Mesodermal cell (in vitro differentiated cells): Measurements from ENCODE around the gene RFFL. TPM values are rescaled to one million over a fixed set of nuclear protein-coding genes. Genes with fewer than 3 reads are reported as not detected.
"Not testable (repeated sequence)": the region's sequence is repeated elsewhere in the genome, so short reads cannot be mapped to it uniquely, and the experiment has no call there.

Experiments
- H3K27ac ChIP-seq: 2 replicates; pipeline ENCODE4 v1.7.0; 2013; ENCODE audit warnings: mild to moderate bottlenecking, low read depth, low read length, moderate library complexity; ENCODE audit not compliant: severe bottlenecking
- H3K36me3 ChIP-seq: 2 replicates; pipeline ENCODE4 v1.7.1; 2013; ENCODE audit warnings: mild to moderate bottlenecking, low read length, moderate library complexity; ENCODE audit not compliant: control insufficient read depth, insufficient read depth
- H3K4me1 ChIP-seq: one replicate; pipeline ENCODE4 v1.7.1; 2013; ENCODE audit warnings: mild to moderate bottlenecking, low read length; ENCODE audit not compliant: insufficient read depth, control insufficient read depth, poor library complexity, severe bottlenecking
- H3K4me3 ChIP-seq: 2 replicates; pipeline ENCODE4 v1.7.0; 2013; ENCODE audit warnings: low read length, control low read depth, mild to moderate bottlenecking; ENCODE audit not compliant: insufficient read depth, poor library complexity, severe bottlenecking; ENCODE audit errors: extremely low read depth
- H3K9me3 ChIP-seq: 2 replicates; pipeline ENCODE4 v1.7.1; 2013; ENCODE audit warnings: mild to moderate bottlenecking, low read length, moderate library complexity; ENCODE audit not compliant: control insufficient read depth
- WGBS, 2 experiments: methylation state at CpG; one replicate each; pipeline ENCODE4 v1.1.5; 2013; ENCODE audit warnings: missing lambda C conversion rate in 2 of 2; ENCODE audit not compliant: insufficient coverage in 2 of 2; 5-methylcytosine and 5-hydroxymethylcytosine counted together
- polyA plus RNA-seq, 2 experiments: library from polyadenylated mRNA; stranded (reverse); fragments of 50-300 nt; gene quantifications; one replicate each; pipeline ENCODE4 v1.2.3, GENCODE V29; 2013

RFFL gene, protein sequence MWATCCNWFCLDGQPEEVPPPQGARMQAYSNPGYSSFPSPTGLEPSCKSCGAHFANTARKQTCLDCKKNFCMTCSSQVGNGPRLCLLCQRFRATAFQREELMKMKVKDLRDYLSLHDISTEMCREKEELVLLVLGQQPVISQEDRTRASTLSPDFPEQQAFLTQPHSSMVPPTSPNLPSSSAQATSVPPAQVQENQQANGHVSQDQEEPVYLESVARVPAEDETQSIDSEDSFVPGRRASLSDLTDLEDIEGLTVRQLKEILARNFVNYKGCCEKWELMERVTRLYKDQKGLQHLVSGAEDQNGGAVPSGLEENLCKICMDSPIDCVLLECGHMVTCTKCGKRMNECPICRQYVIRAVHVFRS
- polyA plus RNA-seq (2013, experiment 1 of 2), result 13.7 TPM
- polyA plus RNA-seq (2013, experiment 2 of 2), result 9.5 TPM

DNA sequence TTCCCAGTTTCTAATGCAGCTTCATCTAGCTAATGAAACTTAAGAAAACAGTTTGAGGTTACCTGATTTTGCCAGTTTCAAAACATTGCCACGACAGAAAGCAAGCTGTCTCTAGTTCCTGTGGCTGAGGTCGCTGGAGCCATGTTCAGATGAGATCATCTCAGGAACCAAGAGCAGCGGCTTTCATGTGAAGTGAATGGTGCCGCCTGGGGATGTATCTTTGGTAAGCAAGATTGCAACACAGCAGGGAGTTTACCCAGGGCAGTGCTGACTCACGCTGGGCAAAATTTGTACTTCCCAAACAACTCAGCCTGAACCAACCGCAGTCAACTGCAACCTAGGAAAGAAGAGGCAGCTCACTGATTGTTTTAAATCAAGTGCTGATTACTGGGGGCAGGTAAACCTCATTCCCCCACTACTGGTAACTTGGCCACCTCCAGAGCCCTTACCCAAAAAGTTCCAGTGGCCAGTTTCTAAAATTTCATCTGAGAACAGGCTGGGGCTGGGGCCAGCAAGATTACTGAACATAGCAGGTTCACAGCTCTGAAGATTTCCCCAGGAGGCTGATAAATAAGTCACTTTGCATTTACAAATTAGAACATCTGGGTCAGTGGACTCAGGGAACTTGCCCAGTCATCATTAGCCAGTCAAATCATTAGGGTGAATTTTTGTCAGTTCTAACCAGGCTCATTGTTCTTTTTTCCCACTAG lies at the start of gene RFFL:
Gene RFFL (minus strand): TSS at position 194 of the 710 bp plus-strand sequence. CDS start 37,154 bp downstream, outside the sequence.
- no peak within 1 kb of the TSS for H3K4me3 ChIP-seq
- 0 to 4% methylated on average over 4 to 5 of the region's 6 CpGs for WGBS, 2 experiments
- H3K4me1 ChIP-seq, result peaks cover 18% of the 10 kb centered on the region
- H3K27ac ChIP-seq, result peak within 1 kb of the TSS; percentile 94
- peaks cover 4% of the 10 kb centered on the region for H3K36me3 ChIP-seq
- no peaks in the 10 kb centered on the region for H3K9me3 ChIP-seq

DNA sequence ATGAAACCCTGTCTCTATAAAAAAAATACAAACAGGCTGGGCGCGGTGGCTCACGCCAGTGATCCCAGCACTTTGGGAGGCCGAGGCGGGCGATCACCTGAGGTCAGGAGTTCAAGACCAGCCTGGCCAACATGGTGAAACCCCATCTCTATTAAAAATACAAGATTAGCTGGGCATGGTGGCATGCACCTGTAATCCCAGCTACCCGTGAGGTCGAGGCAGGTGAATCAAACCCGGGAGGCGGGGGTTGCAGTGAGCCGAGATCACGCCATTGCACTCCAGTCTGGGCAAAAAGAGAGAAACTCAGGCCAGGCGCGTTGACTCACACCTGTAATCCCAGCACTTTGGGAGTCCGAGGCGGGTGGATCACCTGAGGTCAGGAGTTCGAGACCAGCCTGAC lies 47.3 kb upstream of the RFFL start:
- 96 to 99% methylated on average over 15 to 16 of the region's 17 CpGs for WGBS, 2 experiments
- H3K9me3 ChIP-seq, H3K4me3 ChIP-seq, H3K4me1 ChIP-seq, H3K27ac ChIP-seq: not testable (repeated sequence)
- peaks cover 16% of the 10 kb centered on the region for H3K36me3 ChIP-seq

DNA sequence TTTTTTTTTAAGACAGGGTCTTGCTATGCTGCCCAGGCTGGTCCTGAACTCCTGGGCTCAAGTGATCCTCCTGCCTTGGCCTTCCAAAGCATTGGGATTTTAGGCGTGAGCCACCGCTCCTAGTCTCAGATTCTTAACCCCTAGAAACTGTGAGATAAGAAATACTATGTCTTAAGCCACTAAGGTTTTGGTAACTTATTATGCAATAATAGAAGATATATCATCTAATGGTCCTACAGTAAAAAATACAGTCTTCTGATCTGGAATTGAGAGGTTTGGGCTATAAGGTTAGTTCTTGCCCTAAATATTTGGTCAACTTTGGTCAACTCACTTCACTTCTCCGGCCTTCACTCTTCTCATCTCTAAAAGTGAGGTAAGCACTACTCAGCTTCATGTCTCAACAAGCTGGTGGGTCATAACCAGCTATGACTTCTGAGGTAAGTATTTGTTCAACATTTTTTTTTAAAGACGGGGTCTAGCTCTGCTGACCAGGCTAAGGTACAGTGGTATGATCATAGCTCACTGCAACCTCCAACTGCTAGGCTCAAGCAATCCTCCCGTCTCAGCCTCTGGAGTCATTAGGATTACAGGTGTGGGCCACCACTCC lies 41.4 kb upstream of the RFFL start:
- 95 to 100% methylated on average over 2 to 3 of the region's 5 CpGs for WGBS, 2 experiments
- Histone ChIP-seq H3K27ac (no peak overlapping the region), H3K4me1 (no peaks in the 10 kb centered on the region), H3K36me3 (peaks cover 42% of the 10 kb centered on the region), H3K9me3 (no peaks in the 10 kb centered on the region), H3K4me3 (no peak overlapping the region)

DNA sequence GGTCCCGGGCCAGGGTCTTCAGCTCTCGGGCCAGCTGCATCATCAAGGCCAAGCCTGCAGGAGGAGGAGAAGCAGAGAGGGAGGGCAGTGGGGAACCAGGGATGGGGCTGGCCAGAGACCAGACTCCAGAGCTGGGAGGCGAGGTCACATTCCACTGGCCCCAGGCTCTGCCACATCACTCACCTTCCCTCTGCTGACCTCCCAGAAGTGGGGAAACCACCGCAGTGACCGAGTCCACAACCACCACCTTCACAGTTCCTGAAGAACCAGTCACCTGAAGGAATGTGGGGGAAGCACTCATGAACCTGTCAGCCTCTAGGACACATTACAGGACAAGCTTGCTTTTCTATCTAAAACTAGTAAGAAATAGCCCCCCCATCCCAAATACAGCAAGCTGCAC lies 39.8 kb upstream of the RFFL start:
- Histone ChIP-seq H3K27ac (no peak overlapping the region), H3K36me3 (peaks cover 48% of the 10 kb centered on the region), H3K4me3 (no peak overlapping the region), H3K4me1 (no peaks in the 10 kb centered on the region), H3K9me3 (no peaks in the 10 kb centered on the region)
- 100% methylated on average over 1 to 4 of the region's 5 CpGs for whole genome bisulfite sequencing, 2 experiments

DNA sequence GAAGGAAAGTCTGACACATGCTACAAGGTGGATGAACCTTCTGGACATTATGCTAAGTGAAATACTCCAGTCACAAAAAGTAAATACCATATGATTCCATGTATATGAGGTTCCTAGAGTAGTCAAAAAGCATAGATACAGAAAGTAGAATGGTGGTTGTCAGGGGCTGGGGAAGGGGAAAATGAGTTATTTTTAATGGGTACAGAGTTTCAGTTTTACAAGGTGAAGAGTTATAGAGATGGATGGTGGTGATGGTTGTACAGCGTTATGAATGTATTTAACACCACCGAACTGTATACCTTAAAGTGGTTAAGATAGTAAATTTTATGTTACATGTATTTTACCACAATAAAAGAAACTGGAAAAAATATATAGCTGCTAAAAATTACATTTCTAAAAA lies 38.2 kb upstream of the RFFL start:
- Histone ChIP-seq H3K4me3 (no peak overlapping the region), H3K4me1 (no peaks in the 10 kb centered on the region), H3K27ac (no peak overlapping the region), H3K36me3 (peaks cover 47% of the 10 kb centered on the region), H3K9me3 (no peaks in the 10 kb centered on the region)
- WGBS, 2 experiments, result no CpG with 5 or more reads among the region's 2 CpGs

DNA sequence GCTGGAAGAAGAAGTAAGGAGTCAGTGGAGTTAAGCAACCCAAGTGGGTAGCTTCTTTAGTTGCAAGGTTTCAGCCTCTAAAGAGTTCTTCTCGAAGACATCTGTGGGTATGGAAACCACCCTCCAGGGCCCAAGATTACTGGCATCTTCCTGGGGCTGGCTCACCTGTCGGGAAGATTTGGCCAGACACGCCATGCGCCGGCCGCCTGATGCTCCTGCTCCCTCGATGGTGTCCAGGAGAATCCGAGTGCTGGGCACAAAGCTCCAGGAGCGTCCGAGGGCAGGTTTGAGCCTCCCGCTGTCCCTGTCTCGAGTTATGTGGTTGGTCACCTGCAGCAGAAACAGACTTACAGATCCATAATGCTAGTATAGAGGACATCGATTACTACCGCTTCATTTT lies 37.5 kb upstream of the RFFL start:
- no peaks in the 10 kb centered on the region for H3K4me1 ChIP-seq
- WGBS, 2 experiments, result 92 to 95% methylated on average over 13 to 14 of the region's 14 CpGs
- peaks cover 40% of the 10 kb centered on the region for H3K36me3 ChIP-seq
- no peak overlapping the region for H3K27ac ChIP-seq
- no peak overlapping the region for H3K4me3 ChIP-seq
- no peaks in the 10 kb centered on the region for H3K9me3 ChIP-seq

DNA sequence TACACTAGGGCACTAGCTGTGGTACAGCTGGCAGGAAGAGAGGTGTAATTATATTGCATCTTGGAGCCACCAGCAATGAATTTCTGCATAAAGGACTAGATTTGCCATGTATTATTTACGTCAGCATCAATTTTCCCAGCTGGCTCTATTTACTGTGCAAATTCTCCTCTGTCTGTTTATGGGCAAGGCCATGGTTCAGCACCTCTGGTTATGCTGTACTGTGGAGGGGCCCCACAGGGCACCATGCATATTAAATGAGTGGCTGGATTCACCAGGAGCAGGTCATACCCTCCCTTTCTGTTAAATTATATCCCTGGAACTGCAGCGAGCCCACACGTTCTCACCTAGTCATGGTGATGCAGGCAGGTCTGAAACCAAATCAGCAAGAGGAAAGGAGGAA lies 36.4 kb upstream of the RFFL start:
- Histone ChIP-seq H3K36me3 (peaks cover 29% of the 10 kb centered on the region), H3K4me3 (no peak overlapping the region)
- 80% methylated on average over 1 of the region's 3 CpGs; no CpG with 5 or more reads in 1 of the 2 experiments for WGBS, 2 experiments

DNA sequence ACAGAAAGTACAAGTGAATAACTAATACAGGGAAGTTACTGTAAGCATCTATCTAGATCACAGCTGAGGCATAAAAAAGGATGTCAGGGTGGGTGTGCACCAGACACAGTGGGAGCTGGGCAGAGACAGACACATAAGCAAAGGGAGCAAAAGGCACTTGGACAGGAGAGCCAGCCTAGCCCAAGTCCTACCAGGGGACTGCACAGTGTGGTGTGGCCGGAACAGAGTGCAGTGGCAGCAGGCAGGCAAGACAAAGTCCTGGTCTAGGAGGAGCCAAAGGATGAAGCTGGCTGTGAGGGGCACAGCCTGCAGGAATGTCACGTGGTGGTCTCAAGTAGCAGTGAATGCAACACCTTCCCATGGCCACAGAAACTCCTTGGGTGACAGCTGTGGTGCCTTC lies 34.3 kb upstream of the RFFL start:
- H3K4me1 ChIP-seq, result peaks cover 2% of the 10 kb centered on the region
- WGBS, 2 experiments, result 67 to 95% methylated on average over 2 of the region's 2 CpGs
- H3K36me3 ChIP-seq, result peaks cover 23% of the 10 kb centered on the region

More for the DNA sequence above, 36.4 kb upstream of the RFFL start:
- Histone ChIP-seq H3K27ac (no peak overlapping the region), H3K9me3 (no peaks in the 10 kb centered on the region), H3K4me1 (peaks cover 2% of the 10 kb centered on the region)

DNA sequence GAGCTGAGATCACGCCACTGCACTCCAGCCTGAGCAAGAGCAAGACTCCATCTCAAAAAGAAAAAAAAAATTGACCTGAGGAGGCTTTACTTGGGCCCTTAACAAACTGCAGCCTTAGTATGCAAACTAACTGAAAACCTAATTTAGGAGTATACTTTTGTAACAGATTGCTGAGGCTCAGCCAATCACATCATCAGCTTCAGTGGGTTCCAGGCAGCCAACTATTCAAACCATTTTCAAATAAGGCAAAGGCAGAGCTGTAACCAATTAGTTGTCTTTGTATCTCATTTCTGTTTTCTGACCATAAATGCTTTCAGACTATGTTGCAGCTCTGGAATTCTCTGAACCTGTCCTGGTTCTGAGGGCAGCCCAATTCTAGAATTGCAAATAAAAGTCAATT lies 32.2 kb upstream of the RFFL start:
- Histone ChIP-seq H3K36me3 (peaks cover 13% of the 10 kb centered on the region), H3K4me1 (peaks cover 2% of the 10 kb centered on the region), H3K4me3 (no peak overlapping the region), H3K27ac (no peak overlapping the region), H3K9me3 (no peaks in the 10 kb centered on the region)
- WGBS, 2 experiments, result 83% methylated on average over 1 of the region's 1 CpG; no CpG with 5 or more reads in 1 of the 2 experiments

More for the DNA sequence above, 34.3 kb upstream of the RFFL start:
- Histone ChIP-seq H3K9me3 (no peaks in the 10 kb centered on the region), H3K27ac (no peak overlapping the region), H3K4me3 (no peak overlapping the region)

DNA sequence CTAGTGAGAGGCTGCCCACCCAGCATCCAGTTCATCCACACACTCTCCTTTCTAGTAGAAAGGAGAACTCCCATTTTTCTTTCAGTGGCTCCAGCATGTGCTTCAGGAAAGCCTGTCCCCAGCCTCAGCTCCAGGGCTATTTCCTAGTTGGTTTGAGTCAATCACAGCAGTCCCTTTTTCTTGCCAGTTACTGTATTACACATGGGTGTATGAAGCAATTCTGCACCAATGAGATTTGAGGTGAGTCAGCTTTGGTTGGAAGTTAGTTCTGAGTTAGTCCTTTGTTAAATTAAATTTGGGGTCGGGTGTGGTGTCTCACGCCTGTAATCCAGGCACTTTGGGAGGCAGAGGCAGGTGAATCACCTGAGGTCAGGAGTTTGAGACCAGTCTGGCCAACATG lies 31.4 kb upstream of the RFFL start:
- H3K9me3 ChIP-seq, result no peaks in the 10 kb centered on the region
- H3K4me1 ChIP-seq, result peaks cover 4% of the 10 kb centered on the region
- peaks cover 5% of the 10 kb centered on the region for H3K36me3 ChIP-seq
- H3K4me3 ChIP-seq, result no peak overlapping the region
- 71 to 86% methylated on average over 2 of the region's 2 CpGs for WGBS, 2 experiments
- no peak overlapping the region for H3K27ac ChIP-seq
